H1 (cell line): ENCODE measurements around the gene HAGH. TPM values are rescaled to one million over a fixed set of nuclear protein-coding genes. Genes with fewer than 3 reads are reported as not detected.

ENCODE experiments used
- CTCF ChIA-PET: fragments of 300-600 bp; sonication (Branson Sonifier 250); formaldehyde crosslinking; loops from one replicate; lab custom pipeline; 2021; ENCODE audit not compliant: partially characterized antibody; lab: Charles Lee
- POLR2A ChIA-PET: fragments of 300-600 bp; sonication (Branson Sonifier 250); formaldehyde crosslinking; loops from one replicate; lab custom pipeline; 2021; ENCODE audit warnings: inconsistent platforms; ENCODE audit not compliant: partially characterized antibody; lab: Charles Lee
- DNase-seq, 2 experiments: peaks; one replicate each; pipeline versions ENCODE4 v3.0.0 to v3.0.0-alpha.2; 2010 to 2022; ENCODE audit warnings: low spot score in 2 of 2, low read depth in 1 of 2, mixed read lengths in 1 of 2
- FAIRE-seq: peaks from 2 replicates; lab custom pipeline; 2011; peaks lifted over from hg19 to GRCh38; lab: Jason Lieb, UNC
- H2AFZ ChIP-seq: 2 replicates; pipeline ENCODE4 v1.8.1; 2012; ENCODE audit warnings: low read length, inconsistent platforms
- H2AK5ac ChIP-seq: 2 replicates; pipeline ENCODE4 v1.6.1; 2013; ENCODE audit warnings: low read depth, low read length
- H2BK120ac ChIP-seq: replicated peaks from 2 replicates; pipeline ENCODE3; 2013; ENCODE audit warnings: low read depth, low read length, inconsistent platforms
- H2BK12ac ChIP-seq: 2 replicates; pipeline ENCODE4 v1.6.1; 2013; ENCODE audit warnings: low read depth, low read length
- H2BK15ac ChIP-seq: 2 replicates; pipeline ENCODE4 v1.6.1; 2013; ENCODE audit warnings: low read length
- H2BK20ac ChIP-seq: 2 replicates; pipeline ENCODE4 v1.6.1; 2013; ENCODE audit warnings: low read length
- H2BK5ac ChIP-seq: 2 replicates; pipeline ENCODE4 v1.6.1; 2013; ENCODE audit warnings: low read depth, low read length
- H3K14ac ChIP-seq: 2 replicates; pipeline ENCODE4 v1.6.1; 2013; ENCODE audit warnings: inconsistent platforms; ENCODE audit not compliant: insufficient read length
- H3K18ac ChIP-seq: 2 replicates; pipeline ENCODE4 v1.6.1; 2013; ENCODE audit warnings: low read length; ENCODE audit errors: extremely low read depth
- H3K23ac ChIP-seq: 2 replicates; pipeline ENCODE4 v1.6.1; 2013; ENCODE audit warnings: inconsistent platforms; ENCODE audit not compliant: insufficient read length
- H3K23me2 ChIP-seq: 2 replicates; pipeline ENCODE4 v1.6.1; 2013; ENCODE audit warnings: low read depth, low read length
- H3K27ac ChIP-seq: 2 replicates; pipeline ENCODE4 v1.6.1; 2011; ENCODE audit warnings: low read depth, low read length, inconsistent platforms
- H3K27me3 ChIP-seq, 4 experiments: replicated peaks in 1 of 4; 1 replicate in 1 of 4; 2 replicates in 3 of 4; pipeline versions ENCODE4 v1.6.1 to v1.8.1; 2011 to 2013; ENCODE audit warnings: low read length in 3 of 4, mild to moderate bottlenecking in 3 of 4, inconsistent platforms in 2 of 4, mixed read lengths in 2 of 4, moderate library complexity in 1 of 4; ENCODE audit not compliant: control insufficient read depth in 3 of 4, insufficient read depth in 3 of 4; ENCODE audit errors: extremely low read depth in 1 of 4
- H3K36me3 ChIP-seq, 4 experiments: 2 replicates each; pipeline versions ENCODE4 v1.6.1 to v1.8.1; 2011 to 2013; ENCODE audit warnings: mild to moderate bottlenecking in 4 of 4, low read length in 3 of 4, moderate library complexity in 2 of 4, control low read depth in 1 of 4, inconsistent platforms in 1 of 4; ENCODE audit not compliant: insufficient read depth in 4 of 4, control insufficient read depth in 2 of 4
- H3K4ac ChIP-seq: replicated peaks from 2 replicates; pipeline ENCODE3; 2013; ENCODE audit warnings: low read length, low read depth, mixed read lengths, inconsistent platforms; ENCODE audit not compliant: insufficient read length
- H3K4me1 ChIP-seq, 4 experiments: replicated peaks in 1 of 4; 1 replicate in 1 of 4; 2 replicates in 3 of 4; pipeline versions ENCODE4 v1.6.1 to v1.8.1; 2011 to 2013; ENCODE audit warnings: low read length in 3 of 4, inconsistent platforms in 2 of 4, mixed read lengths in 1 of 4; ENCODE audit not compliant: insufficient read depth in 4 of 4, control insufficient read depth in 3 of 4
- H3K4me2 ChIP-seq, 2 experiments: 2 replicates each; pipeline versions ENCODE4 v1.6.1 to v1.8.1; 2011 to 2013; ENCODE audit warnings: low read depth in 2 of 2, low read length in 2 of 2, control low read depth in 1 of 2, inconsistent platforms in 1 of 2, mild to moderate bottlenecking in 1 of 2; ENCODE audit not compliant: insufficient read depth in 1 of 2
- H3K4me3 ChIP-seq, 4 experiments: fragments of 200-600, 300-600 bp in 1 of 4; sonication (generic), shearing (Covaris generic), sonication (Bioruptor Twin) in 1 of 4; 2 replicates each; pipeline versions ENCODE4 v1.5.1 to v1.8.1; 2011 to 2016; ENCODE audit warnings: low read length in 4 of 4, low read depth in 3 of 4, control low read depth in 2 of 4, inconsistent platforms in 2 of 4, mild to moderate bottlenecking in 2 of 4, mixed read lengths in 1 of 4, moderate library complexity in 1 of 4; ENCODE audit not compliant: insufficient read depth in 2 of 4; ENCODE audit errors: extremely low read depth in 1 of 4
- H3K56ac ChIP-seq: replicated peaks from 2 replicates; pipeline ENCODE3; 2013; ENCODE audit warnings: low read depth, mild to moderate bottlenecking, mixed read lengths, low read length, inconsistent platforms; ENCODE audit not compliant: insufficient read length
- H3K79me1 ChIP-seq: 2 replicates; pipeline ENCODE4 v1.6.1; 2013; ENCODE audit warnings: low read depth, low read length, control low read depth
- H3K79me2 ChIP-seq, 2 experiments: 2 replicates each; pipeline versions ENCODE4 v1.6.1 to v1.8.1; 2012 to 2013; ENCODE audit warnings: low read length in 2 of 2, mild to moderate bottlenecking in 2 of 2, inconsistent platforms in 1 of 2; ENCODE audit not compliant: insufficient read depth in 2 of 2, control insufficient read depth in 1 of 2
- H3K9ac ChIP-seq, 4 experiments: replicated peaks in 1 of 4; 1 replicate in 1 of 4; 2 replicates in 3 of 4; pipeline versions ENCODE4 v1.6.1 to v1.8.1; 2011 to 2013; ENCODE audit warnings: low read depth in 3 of 4, low read length in 3 of 4, control low read depth in 2 of 4, mild to moderate bottlenecking in 2 of 4, moderate library complexity in 2 of 4, inconsistent platforms in 1 of 4; ENCODE audit errors: extremely low read depth in 1 of 4
- H3K9me3 ChIP-seq, 2 experiments: 2 replicates each; pipeline versions ENCODE4 v1.6.1 to v1.8.1; 2012 to 2013; ENCODE audit warnings: mild to moderate bottlenecking in 2 of 2, moderate library complexity in 2 of 2, control low read depth in 1 of 2, inconsistent platforms in 1 of 2, low read depth in 1 of 2, low read length in 1 of 2, mixed read lengths in 1 of 2; ENCODE audit not compliant: insufficient read depth in 2 of 2
- H4K20me1 ChIP-seq, 2 experiments: replicated peaks in 1 of 2; 2 replicates each; pipeline versions ENCODE3 to v1.8.1; 2011 to 2013; ENCODE audit warnings: inconsistent platforms in 2 of 2, low read length in 2 of 2, mild to moderate bottlenecking in 1 of 2; ENCODE audit not compliant: insufficient read depth in 2 of 2, control insufficient read depth in 1 of 2
- H4K5ac ChIP-seq: 2 replicates; pipeline ENCODE4 v1.6.1; 2013; ENCODE audit warnings: low read length, low read depth, mixed read lengths, inconsistent platforms; ENCODE audit not compliant: insufficient read length
- H4K8ac ChIP-seq: 2 replicates; pipeline ENCODE4 v1.8.0; 2013; ENCODE audit warnings: mild to moderate bottlenecking, moderate library complexity, low read length, inconsistent platforms; ENCODE audit not compliant: insufficient read depth; ENCODE audit errors: extremely low read depth
- H4K91ac ChIP-seq: replicated peaks from 2 replicates; pipeline ENCODE3; 2013; ENCODE audit warnings: low read length, mixed read lengths, inconsistent platforms; ENCODE audit not compliant: insufficient read length
- ATF2 ChIP-seq: IDR thresholded peaks from 2 replicates; pipeline ENCODE4 v1.6.1; 2012; ENCODE audit warnings: low read length, inconsistent platforms
- BRCA1 ChIP-seq: IDR thresholded peaks from 2 replicates; pipeline ENCODE4 v1.6.1; 2012; ENCODE audit warnings: low read depth, low read length, improper control_type of control experiment
- FOSL1 ChIP-seq: IDR thresholded peaks from 2 replicates; pipeline ENCODE4 v1.6.1; 2011; ENCODE audit warnings: mild to moderate bottlenecking, low read depth, low read length, moderate library complexity; ENCODE audit not compliant: insufficient read depth
- SRF ChIP-seq: IDR thresholded peaks from 2 replicates; pipeline ENCODE4 v1.6.1; 2011; ENCODE audit warnings: mild to moderate bottlenecking, low read depth, low read length, moderate library complexity
- ZNF274 ChIP-seq: IDR thresholded peaks from 2 replicates; pipeline ENCODE4 v1.7.0; 2012; ENCODE audit warnings: low read length, borderline replicate concordance; ENCODE audit errors: extremely low read depth
- WGBS, 2 experiments: shearing (Covaris generic) in 1 of 2; methylation state at CpG; one replicate each; pipeline versions ENCODE4 v1.1.6 to v1.1.7; 2013 to 2015; ENCODE audit warnings: low lambda C conversion rate in 2 of 2, mixed read lengths in 2 of 2, inconsistent platforms in 1 of 2, low coverage in 1 of 2, missing lambda C conversion rate in 1 of 2; ENCODE audit not compliant: insufficient replicate concordance in 2 of 2, insufficient coverage in 1 of 2, insufficient read length in 1 of 2; ENCODE audit errors: extremely low coverage in 1 of 2, missing lambda C conversion rate in 1 of 2; 5-methylcytosine and 5-hydroxymethylcytosine counted together
- polyA plus RNA-seq, 7 experiments: library from polyadenylated mRNA; depleted of rRNA in 3 of 7; stranded (reverse) in 5 of 7; unstranded in 2 of 7; fragments of >200 nt in 5 of 7; fragments of 200-250 nt in 2 of 7; gene quantifications; 1 replicate in 5 of 7; 2 replicates in 1 of 7; 4 replicates in 1 of 7; pipeline versions ENCODE4 v1.2.1 to v1.2.3, GENCODE V29; 2011 to 2013; ENCODE audit warnings: missing spikeins in 2 of 7, mixed read lengths in 2 of 7
- total RNA-seq: library from RNA; stranded (reverse); fragmentation: NEBNext Ultra II Directional; extraction: Animal tissue kit (Norgen Biotek cat#: 25700); gene quantifications from 2 replicates; pipeline ENCODE4 v1.2.1, GENCODE V29; 2021

Gene HAGH
- total and polyA plus RNA-seq, 2 of the 8 experiments (the other 6 are each of a cell fraction or from before 2014, with no cell fraction given) = 28.7 to 40.6 TPM

GRCh38 chr16:1821861-1822611 is 4.6 kb downstream of the HAGH start:
- WGBS, 2 experiments = 94% methylated on average over 21 of the region's 24 CpGs; no CpG with 5 or more reads in 1 of the 2 experiments
- H3K23ac ChIP-seq = no peak overlapping the region
- H3K9me3 ChIP-seq = no peaks in the 10 kb centered on the region
- no peak overlapping the region for H2BK20ac ChIP-seq
- no peak overlapping the region for H2BK12ac ChIP-seq
- no peak overlapping the region for H2BK120ac ChIP-seq
- FAIRE-seq = no peak
- peaks cover 4 to 15% of the 10 kb centered on the region in 2 experiments for H4K20me1 ChIP-seq
- no peak overlapping the region for H4K5ac ChIP-seq
- DNase-seq = no peak
- H3K23me2 ChIP-seq = peaks cover 3% of the 10 kb centered on the region; the same call in 1 of the 2 replicates
- peaks cover 0 to 7% (median 3%) of the 10 kb centered on the region in 4 experiments; a peak in 3 of 7 replicates for H3K4me1 ChIP-seq
- H3K4me3 ChIP-seq = no peak overlapping the region
- H4K91ac ChIP-seq = no peak overlapping the region
- ChIA-PET CTCF (interaction anchor here (1.2 to 2.2 kb wide), 3 partner anchors 11 to 48 kb away, joined by 3 to 11 read pairs (median 7); no protein-coding TSS in a partner anchor), POLR2A (interaction anchor here (0.6 to 1.8 kb wide), 3 partner anchors 20 to 52 kb away, joined by 3 to 4 read pairs (median 4); no protein-coding TSS in a partner anchor)
- H3K56ac ChIP-seq = no peak overlapping the region
- H3K4ac ChIP-seq = no peak overlapping the region
- H2BK5ac ChIP-seq = no peak overlapping the region
- H3K18ac ChIP-seq = no peak overlapping the region
- peaks cover 0 to 2% (median 0%) of the 10 kb centered on the region in 4 experiments; a peak in 2 of 8 replicates for H3K36me3 ChIP-seq
- H3K4me2 ChIP-seq = no peak overlapping the region
- H3K27me3 ChIP-seq = peaks cover 0 to 5% (median 0%) of the 10 kb centered on the region in 4 experiments; a peak in 3 of 7 replicates
- no peaks in the 10 kb centered on the region for H3K79me2 ChIP-seq
- no peak overlapping the region for H2AFZ ChIP-seq
- no peak overlapping the region for H3K27ac ChIP-seq
- TF ChIP-seq BRCA1 (no peak), ATF2 (no peak), FOSL1 (no peak), ZNF274 (no peak), SRF (no peak)
- no peak overlapping the region for H2AK5ac ChIP-seq
- H3K9ac ChIP-seq = no peak overlapping the region
- no peak overlapping the region for H3K14ac ChIP-seq
- H4K8ac ChIP-seq = no peak overlapping the region; the same call in 1 of the 2 replicates
- peaks cover 4% of the 10 kb centered on the region; the same call in 1 of the 2 replicates for H3K79me1 ChIP-seq
- no peak overlapping the region for H2BK15ac ChIP-seq
